ENCODE measurements around the gene RPS24.
"Not testable (repeated sequence)": the region's sequence is repeated elsewhere in the genome, so short reads cannot be mapped to it uniquely, and the experiment has no call there.

Gene RPS24

GRCh38 chr10:78033637-78034470 lies at the start of gene RPS24:
Gene RPS24 (plus strand): TSS chr10:78033863. CDS start chr10:78033902, 39 bp downstream.
- peak; percentile 95 for DNase-seq (ENCODE audit: low spot score)

- DNase-seq (ENCODE audit: low spot score), result no peak
These were observed 48.7 kb upstream of the RPS24 start for GRCh38 chr10:77984986-77985385.

- no peak for DNase-seq (ENCODE audit: low spot score)
These were observed 45.9 kb upstream of the RPS24 start for GRCh38 chr10:77987671-77988255.

GRCh38 chr10:77989081-77989724 lies 44.5 kb upstream of the RPS24 start:
- DNase-seq (ENCODE audit: low spot score), result no peak

DNA sequence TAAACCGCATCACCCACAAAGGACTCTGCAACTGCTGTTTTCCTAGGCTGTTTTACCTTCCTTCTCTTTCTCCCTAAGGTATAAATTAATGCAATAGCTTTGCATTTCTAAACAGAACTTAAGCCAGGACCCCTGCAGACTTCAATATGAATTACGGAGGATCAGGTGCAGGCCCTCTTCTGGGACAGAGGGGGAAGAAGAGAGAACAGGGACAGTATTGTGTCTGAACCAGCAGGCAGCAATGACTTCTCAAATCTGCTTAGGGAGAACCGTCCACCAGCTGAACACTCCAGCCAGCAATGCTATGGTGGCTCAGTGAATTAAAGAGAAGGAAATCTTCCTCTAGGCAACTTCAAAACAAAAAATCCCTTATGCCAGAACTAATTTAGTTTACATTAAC lies 40.0 kb upstream of the RPS24 start:
- DNase-seq (ENCODE audit: low spot score), result no peak

DNA sequence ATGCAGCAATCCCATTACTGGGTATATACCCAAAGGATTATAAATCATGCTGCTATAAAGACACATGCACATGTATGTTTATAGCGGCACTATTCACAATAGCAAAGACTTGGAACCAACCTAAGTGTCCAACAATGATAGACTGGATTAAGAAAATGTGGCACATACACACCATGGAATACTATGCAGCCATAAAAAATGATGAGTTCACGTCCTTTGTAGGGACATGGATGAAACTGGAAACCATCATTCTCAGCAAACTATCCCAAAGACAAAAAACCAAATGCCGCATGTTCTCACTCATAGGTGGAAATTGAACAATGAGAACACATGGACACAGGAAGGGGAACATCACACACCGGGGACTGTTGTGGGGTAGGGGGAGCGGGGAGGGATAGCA lies 34.9 kb upstream of the RPS24 start:
- DNase-seq (ENCODE audit: low spot score), result not testable (repeated sequence)

DNA sequence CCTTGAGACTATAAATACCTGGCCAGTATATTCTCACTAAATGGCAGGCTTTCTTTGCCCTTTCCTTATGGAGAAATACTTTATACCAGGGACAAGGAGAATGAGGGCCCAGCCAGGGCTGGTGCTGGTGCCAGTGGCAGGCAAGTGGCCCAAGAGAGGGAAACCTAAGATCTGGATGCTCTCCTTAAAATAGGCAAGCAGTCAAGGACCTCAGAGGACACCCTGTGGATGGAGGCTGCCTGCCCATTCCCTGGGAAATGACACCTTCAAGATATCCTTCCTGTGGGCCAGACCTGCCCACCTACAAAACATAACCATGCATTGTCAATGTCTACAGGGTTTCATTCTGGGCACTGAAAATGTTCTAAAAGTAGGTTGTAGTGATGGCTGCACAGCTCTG lies 33.5 kb upstream of the RPS24 start:
- DNase-seq (ENCODE audit: low spot score), result no peak

DNA sequence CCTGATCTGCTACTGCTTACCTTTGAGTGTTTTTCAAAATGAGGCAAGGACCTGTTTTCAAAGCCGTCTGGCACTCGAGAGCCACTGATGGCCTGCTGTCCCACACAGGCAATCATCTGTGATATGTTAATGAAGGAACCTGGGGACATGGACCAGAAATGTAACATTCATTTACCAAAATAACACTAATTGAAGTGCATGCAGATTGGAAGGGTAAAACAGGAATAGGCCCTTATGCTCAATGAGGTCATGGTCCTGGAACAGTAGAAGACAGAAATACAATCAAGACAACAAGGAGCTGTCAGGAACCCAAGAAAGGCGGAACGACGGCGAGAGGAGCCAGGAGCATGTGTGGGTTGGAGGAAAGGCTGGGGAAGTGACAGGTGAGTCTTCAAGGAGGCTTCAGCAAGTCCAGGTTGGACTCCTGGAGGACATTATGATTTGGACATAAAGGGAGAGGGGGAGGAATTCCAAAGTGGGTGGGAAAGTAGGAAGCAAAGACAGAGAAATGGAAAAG lies 32.6 kb upstream of the RPS24 start:
- DNase-seq (ENCODE audit: low spot score), result no peak

- DNase-seq (ENCODE audit: low spot score), result no peak
These were observed 30.9 kb upstream of the RPS24 start for GRCh38 chr10:78002541-78003288.

DNA sequence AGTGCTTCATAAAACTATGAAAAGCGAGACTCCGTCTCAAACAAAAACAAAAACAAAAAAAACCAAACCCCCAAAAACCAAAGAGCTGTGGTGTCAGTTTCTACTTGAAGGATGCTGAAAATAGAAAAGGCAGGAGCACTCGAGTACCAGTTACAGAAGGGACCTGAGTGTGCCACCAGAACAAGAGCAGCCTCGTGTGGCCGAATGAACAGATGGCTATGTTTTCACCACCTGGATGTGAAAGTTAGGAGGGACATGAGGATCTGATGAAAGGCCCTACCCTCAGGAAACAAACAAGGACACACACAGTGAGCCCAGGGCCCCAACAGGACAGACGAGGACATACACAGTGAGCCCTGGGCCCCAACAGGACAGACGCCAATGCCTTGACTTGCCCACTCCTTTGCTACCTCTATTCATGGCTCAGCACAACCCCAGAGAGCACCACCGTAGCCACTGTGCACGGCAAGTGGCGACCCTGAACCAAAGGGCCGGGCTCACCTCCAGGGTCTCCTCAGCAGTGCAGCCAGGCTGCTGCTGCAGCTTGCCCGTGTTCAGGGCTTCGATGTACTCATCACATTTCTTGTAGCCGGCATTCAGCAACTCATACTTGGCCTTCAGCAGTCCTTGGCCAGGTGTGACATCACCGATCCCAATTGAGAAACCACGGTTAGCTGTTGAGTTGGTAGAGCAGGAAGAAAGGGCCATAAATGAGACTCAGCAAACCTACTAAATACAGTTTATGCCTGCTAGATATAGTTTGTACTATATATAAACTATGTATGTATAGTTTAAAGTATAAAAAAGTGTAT lies 29.2 kb upstream of the RPS24 start:
- DNase-seq (ENCODE audit: low spot score), result no peak

- DNase-seq (ENCODE audit: low spot score), result no peak
These were observed 26.5 kb upstream of the RPS24 start for GRCh38 chr10:78007172-78007571.

DNA sequence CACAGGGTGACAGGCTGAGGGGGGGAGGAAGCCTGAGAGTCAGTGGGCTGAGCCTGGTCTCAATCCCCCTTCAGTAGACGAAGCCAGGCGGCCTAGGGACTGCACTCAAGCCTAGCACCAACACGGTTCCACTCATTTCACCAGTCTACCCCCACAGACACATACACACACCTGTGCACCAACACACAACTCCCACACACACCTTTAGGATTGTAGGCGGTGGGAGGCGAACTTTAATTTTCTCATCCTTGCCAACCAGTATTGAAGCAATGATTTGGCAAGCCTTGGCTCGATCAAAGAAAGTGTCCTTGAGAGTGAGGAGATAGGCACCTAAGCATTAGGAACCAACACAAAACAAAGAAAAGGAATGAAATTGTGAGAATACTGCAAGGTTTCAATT lies 24.0 kb upstream of the RPS24 start:
- DNase-seq (ENCODE audit: low spot score), result no peak

- DNase-seq (ENCODE audit: low spot score), result no peak
These were observed 23.4 kb upstream of the RPS24 start for GRCh38 chr10:78010278-78010677.

GRCh38 chr10:78011065-78011464 lies 22.6 kb upstream of the RPS24 start:
- DNase-seq (ENCODE audit: low spot score), result no peak

GRCh38 chr10:78013564-78013963 lies 20.1 kb upstream of the RPS24 start:
- no peak for DNase-seq (ENCODE audit: low spot score)

DNA sequence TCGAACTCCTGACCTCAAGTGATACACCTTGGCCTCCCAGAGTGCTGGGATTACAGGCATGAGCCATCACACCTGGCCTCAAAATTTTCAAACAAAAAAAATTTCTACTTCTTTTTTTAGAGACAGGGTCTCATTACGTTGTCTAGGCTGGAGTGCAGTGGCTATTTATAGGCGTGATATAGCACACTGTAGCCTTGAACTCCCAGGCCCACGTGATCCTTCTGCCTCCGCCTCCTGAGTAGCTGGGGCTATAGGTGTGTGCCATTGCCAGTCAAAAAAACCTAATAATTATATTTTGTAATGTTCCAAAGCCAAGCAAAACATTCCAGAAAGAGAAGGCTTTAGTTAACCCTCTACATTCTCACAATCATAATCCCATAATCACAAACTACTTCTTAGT lies 18.1 kb upstream of the RPS24 start:
- no peak for DNase-seq (ENCODE audit: low spot score)

- no peak for DNase-seq (ENCODE audit: low spot score)
These were observed 15.8 kb upstream of the RPS24 start for GRCh38 chr10:78017856-78018255.

GRCh38 chr10:78019264-78019663 lies 14.4 kb upstream of the RPS24 start:
- DNase-seq (ENCODE audit: low spot score), result no peak

DNA sequence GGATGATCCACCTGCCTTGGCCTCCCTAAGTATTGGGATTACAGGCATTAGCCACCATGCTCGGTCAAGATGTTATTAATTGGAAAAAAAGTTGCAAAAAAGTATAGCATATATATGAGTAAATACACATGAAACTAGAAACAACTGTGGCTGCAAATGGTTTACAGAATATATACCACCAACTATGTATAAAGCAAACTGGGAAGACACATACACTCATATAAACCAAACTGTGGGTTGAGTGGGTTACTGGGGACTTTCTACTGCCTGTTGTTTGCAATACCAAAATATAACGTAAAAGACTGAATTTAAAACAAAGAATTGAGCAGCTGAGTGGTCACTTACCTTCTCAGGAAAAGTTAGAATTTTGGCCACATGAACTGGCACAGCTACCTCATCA lies 12.5 kb upstream of the RPS24 start:
- DNase-seq (ENCODE audit: low spot score), result no peak

DNA sequence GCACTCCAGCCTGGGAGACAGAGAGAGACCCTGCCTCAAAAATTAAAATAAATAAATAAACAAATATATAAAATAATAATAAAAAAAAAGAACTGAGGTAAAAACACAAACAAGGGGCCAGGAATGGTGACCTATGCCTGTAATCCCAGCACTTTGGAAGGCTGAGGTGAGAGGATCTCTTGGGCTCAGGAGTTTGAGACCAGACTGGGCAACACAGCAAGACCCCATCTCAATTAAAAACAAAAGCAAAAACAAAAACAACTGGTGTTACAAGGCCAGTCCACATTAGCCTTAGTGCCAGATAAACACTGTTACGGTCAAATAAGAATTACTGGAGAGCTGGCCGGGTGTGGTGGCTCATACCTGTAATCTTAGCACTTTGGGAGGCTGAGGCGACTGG lies 9.9 kb upstream of the RPS24 start:
- no peak for DNase-seq (ENCODE audit: low spot score)

DNA sequence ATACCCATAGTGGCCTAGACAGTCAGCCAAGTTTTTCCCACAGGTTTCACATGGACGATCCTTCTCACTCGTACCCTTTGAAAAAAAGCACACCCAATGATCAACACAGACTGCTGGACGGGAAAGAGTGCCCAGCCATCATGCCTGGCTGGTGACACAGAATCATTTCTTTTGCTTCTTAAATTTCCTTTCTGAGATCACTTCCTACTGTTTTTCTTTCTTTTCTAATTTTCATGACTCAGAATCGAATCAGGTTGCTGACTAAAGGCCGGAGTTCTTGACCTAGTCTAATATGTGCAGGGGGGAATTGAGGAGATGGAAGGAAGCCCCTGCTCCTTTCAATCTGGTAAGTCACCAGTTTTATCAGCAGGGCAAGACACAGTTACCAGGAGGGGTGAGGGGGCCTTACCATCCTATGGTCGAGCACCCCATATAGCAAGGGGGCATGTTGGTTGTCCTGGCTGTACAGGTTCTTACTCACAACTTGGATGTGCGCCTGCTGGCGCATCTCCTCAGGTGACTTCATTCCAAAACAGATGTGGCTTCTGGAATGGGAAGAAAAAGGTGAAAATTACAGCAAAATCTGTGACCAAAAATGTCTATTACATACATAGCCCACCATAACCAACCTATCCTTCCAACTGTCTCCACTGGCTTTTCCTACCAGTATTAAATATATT lies 7.8 kb upstream of the RPS24 start:
- peak; percentile 33 for DNase-seq (ENCODE audit: low spot score)

All from hepatic stellate cell (primary cell).